Astrocyte (in vitro differentiated cells and primary cell): ENCODE measurements around the gene ZFR2. TPM values are rescaled to one million over a fixed set of nuclear protein-coding genes. Genes with fewer than 3 reads are reported as not detected.

Experiments
- DNase-seq: peaks from one replicate; pipeline ENCODE4 v3.0.0-alpha.2; 2010; ENCODE audit warnings: low read depth
- FAIRE-seq: peaks from 2 replicates; lab custom pipeline; 2011; peaks lifted over from hg19 to GRCh38; lab: Jason Lieb, UNC
- H2AFZ ChIP-seq: 2 replicates; pipeline ENCODE4 v1.6.0; 2012; ENCODE audit warnings: low read depth, low read length, inconsistent platforms
- H3K27ac ChIP-seq: 2 replicates; pipeline ENCODE4 v1.5.1; 2011; ENCODE audit warnings: low read depth, low read length, inconsistent platforms
- H3K27me3 ChIP-seq: 2 replicates; pipeline ENCODE4 v1.6.0; 2011; ENCODE audit warnings: low read length, inconsistent platforms; ENCODE audit not compliant: insufficient read depth
- H3K36me3 ChIP-seq: 2 replicates; pipeline ENCODE4 v1.5.1; 2011; ENCODE audit warnings: low read length, inconsistent platforms; ENCODE audit not compliant: insufficient read depth
- H3K4me1 ChIP-seq: 2 replicates; pipeline ENCODE4 v1.5.1; 2011; ENCODE audit warnings: low read length, inconsistent platforms; ENCODE audit not compliant: insufficient read depth
- H3K4me2 ChIP-seq: 2 replicates; pipeline ENCODE4 v1.6.0; 2012; ENCODE audit warnings: low read length, inconsistent platforms
- H3K4me3 ChIP-seq: 2 replicates; pipeline ENCODE4 v1.5.1; 2011; ENCODE audit warnings: low read depth, mild to moderate bottlenecking, low read length, inconsistent platforms; ENCODE audit not compliant: insufficient read depth
- H3K79me2 ChIP-seq: 2 replicates; pipeline ENCODE4 v1.6.0; 2012; ENCODE audit warnings: mild to moderate bottlenecking, low read length, inconsistent platforms; ENCODE audit not compliant: insufficient read depth
- H3K9ac ChIP-seq: 2 replicates; pipeline ENCODE4 v1.6.0; 2012; ENCODE audit warnings: mild to moderate bottlenecking, low read length, inconsistent platforms
- H3K9me3 ChIP-seq: 2 replicates; pipeline ENCODE4 v1.5.1; 2012; ENCODE audit warnings: low read depth, mild to moderate bottlenecking, low read length, inconsistent platforms; ENCODE audit not compliant: insufficient read depth
- H4K20me1 ChIP-seq: 2 replicates; pipeline ENCODE4 v1.6.0; 2012; ENCODE audit warnings: low read length, inconsistent platforms; ENCODE audit not compliant: insufficient read depth
- H3K27ac Mint-ChIP-seq: one replicate; pipeline ENCODE4 v1.8.0; 2021; ENCODE audit warnings: mild to moderate bottlenecking, mixed read lengths; ENCODE audit not compliant: unreplicated experiment
- H3K27me3 Mint-ChIP-seq: one replicate; pipeline ENCODE4 v1.8.0; 2021; ENCODE audit warnings: low read depth, mixed read lengths; ENCODE audit not compliant: unreplicated experiment
- H3K36me3 Mint-ChIP-seq: one replicate; pipeline ENCODE4 v1.8.0; 2021; ENCODE audit warnings: low read depth, mixed read lengths; ENCODE audit not compliant: unreplicated experiment
- H3K4me1 Mint-ChIP-seq: one replicate; pipeline ENCODE4 v1.8.0; 2021; ENCODE audit warnings: low read depth, mixed read lengths; ENCODE audit not compliant: unreplicated experiment
- H3K4me3 Mint-ChIP-seq: one replicate; pipeline ENCODE4 v1.8.0; 2021; ENCODE audit warnings: mild to moderate bottlenecking, moderate library complexity, mixed read lengths; ENCODE audit not compliant: unreplicated experiment
- H3K9me3 Mint-ChIP-seq: one replicate; pipeline ENCODE4 v1.8.0; 2021; ENCODE audit warnings: mild to moderate bottlenecking, mixed read lengths; ENCODE audit not compliant: unreplicated experiment
- CTCF ChIP-seq: IDR thresholded peaks from 2 replicates; pipeline ENCODE4 v1.5.1; 2011; ENCODE audit warnings: low read depth, mild to moderate bottlenecking, inconsistent platforms, low read length, moderate library complexity; ENCODE audit not compliant: insufficient read depth
- EZH2 ChIP-seq: IDR thresholded peaks from 2 replicates; pipeline ENCODE4 v1.6.1; 2012; ENCODE audit warnings: mild to moderate bottlenecking, low read length, inconsistent platforms; ENCODE audit not compliant: insufficient read depth
- total RNA-seq: library from RNA; stranded (reverse); gene quantifications from 2 replicates; pipeline ENCODE4 v1.2.1, GENCODE V29; 2021

The ZFR2 gene
- total RNA-seq, 1 donor from 2014 or later, result 2.0 TPM

- DNase-seq, result no peak
- Histone ChIP-seq H4K20me1 (no peaks in the 10 kb centered on the region), H3K27ac (no peak overlapping the region), H3K4me2 (no peak overlapping the region), H3K79me2 (no peaks in the 10 kb centered on the region), H2AFZ (no peak overlapping the region), H3K4me3 (no peak overlapping the region), H3K9ac (no peak overlapping the region), H3K4me1 (no peaks in the 10 kb centered on the region), H3K36me3 (no peaks in the 10 kb centered on the region), H3K27me3 (peaks cover 36% of the 10 kb centered on the region), H3K9me3 (peaks cover 4% of the 10 kb centered on the region)
- Mint-ChIP-seq H3K4me1 (no peaks in the 10 kb centered on the region), H3K27ac (no peak overlapping the region), H3K9me3 (peaks cover 8% of the 10 kb centered on the region), H3K36me3 (no peaks in the 10 kb centered on the region), H3K27me3 (peaks cover 45% of the 10 kb centered on the region), H3K4me3 (peak overlapping the region; percentile 60)
- no peak for FAIRE-seq
- no peak for TF ChIP-seq CTCF
- TF ChIP-seq EZH2, result no peak
These were observed 1.8 kb downstream of the ZFR2 start for GRCh38 chr19:3866910-3867638.

GRCh38 chr19:3863648-3864047 lies 5.2 kb downstream of the ZFR2 start:
- Histone ChIP-seq H3K27me3 (peaks cover 29% of the 10 kb centered on the region), H3K4me3 (no peak overlapping the region), H3K9me3 (no peaks in the 10 kb centered on the region), H3K4me1 (no peaks in the 10 kb centered on the region), H3K9ac (no peak overlapping the region), H3K4me2 (no peak overlapping the region), H4K20me1 (no peaks in the 10 kb centered on the region), H3K79me2 (no peaks in the 10 kb centered on the region), H3K27ac (no peak overlapping the region), H3K36me3 (no peaks in the 10 kb centered on the region), H2AFZ (no peak overlapping the region)
- TF ChIP-seq EZH2 (no peak), CTCF (no peak)
- H3K4me1 Mint-ChIP-seq, result no peaks in the 10 kb centered on the region
- H3K27me3 Mint-ChIP-seq, result peaks cover 41% of the 10 kb centered on the region
- no peak for DNase-seq
- no peaks in the 10 kb centered on the region for H3K36me3 Mint-ChIP-seq
- FAIRE-seq, result no peak
- no peaks in the 10 kb centered on the region for H3K9me3 Mint-ChIP-seq
- no peak overlapping the region for H3K4me3 Mint-ChIP-seq
- no peak overlapping the region for H3K27ac Mint-ChIP-seq

GRCh38 chr19:3862826-3863500 lies 5.9 kb downstream of the ZFR2 start:
- Histone ChIP-seq H3K27me3 (peaks cover 26% of the 10 kb centered on the region), H3K4me2 (no peak overlapping the region)
- FAIRE-seq, result no peak

More at GRCh38 chr19:3862826-3863500, 5.9 kb downstream of the ZFR2 start:
- H3K9me3 Mint-ChIP-seq, result no peaks in the 10 kb centered on the region
- no peaks in the 10 kb centered on the region for H3K4me1 Mint-ChIP-seq
- no peak overlapping the region for H3K4me3 Mint-ChIP-seq
- Histone ChIP-seq H3K27ac (no peak overlapping the region), H2AFZ (no peak overlapping the region), H4K20me1 (no peaks in the 10 kb centered on the region), H3K9ac (no peak overlapping the region), H3K4me1 (no peaks in the 10 kb centered on the region), H3K79me2 (no peaks in the 10 kb centered on the region), H3K9me3 (no peaks in the 10 kb centered on the region), H3K4me3 (no peak overlapping the region), H3K36me3 (no peaks in the 10 kb centered on the region)
- no peaks in the 10 kb centered on the region for H3K36me3 Mint-ChIP-seq
- TF ChIP-seq CTCF (no peak), EZH2 (no peak)
- DNase-seq, result no peak
- peaks cover 41% of the 10 kb centered on the region for H3K27me3 Mint-ChIP-seq
- H3K27ac Mint-ChIP-seq, result no peak overlapping the region
